Activated T-helper 9 cell treated with anti-CD3 and anti-CD28 coated beads, Interleukin-2, amount 50 U/mL, for 16 hours (primary cell): ENCODE measurements around the gene DNAJB8.

ENCODE experiments used
- DNase-seq: peaks from one replicate; pipeline ENCODE4 v3.0.0-alpha.2; 2020; ENCODE audit warnings: low read depth

The DNAJB8 gene

GRCh38 chr3:128493570-128494366 is 27.1 kb upstream of the DNAJB8 start:
- no peak for DNase-seq

GRCh38 chr3:128492671-128493569 is 26.2 kb upstream of the DNAJB8 start, which contains the start of gene GATA2:
Gene GATA2 (minus strand): TSS chr3:128493201. CDS start chr3:128487031, 6,170 bp downstream.
- no peak for DNase-seq

GRCh38 chr3:128491941-128492670 is 25.4 kb upstream of the DNAJB8 start:
- DNase-seq, result no peak

- no peak for DNase-seq
Measured at GRCh38 chr3:128491691-128491940, 24.9 kb upstream of the DNAJB8 start.

- no peak for DNase-seq
Measured at GRCh38 chr3:128490915-128491690, 24.4 kb upstream of the DNAJB8 start.

GRCh38 chr3:128490650-128490914 is 23.9 kb upstream of the DNAJB8 start:
- DNase-seq, result no peak

- DNase-seq, result no peak
Measured at GRCh38 chr3:128489927-128490649, 23.4 kb upstream of the DNAJB8 start.

GRCh38 chr3:128489674-128489926 is 22.9 kb upstream of the DNAJB8 start:
- DNase-seq, result no peak

- no peak for DNase-seq
Measured at GRCh38 chr3:128488991-128489673, 22.4 kb upstream of the DNAJB8 start.

- DNase-seq, result no peak
Measured at GRCh38 chr3:128488636-128488990, 21.9 kb upstream of the DNAJB8 start.

GRCh38 chr3:128487813-128488635 is 21.3 kb upstream of the DNAJB8 start:
- no peak for DNase-seq

GRCh38 chr3:128487538-128487812 is 20.8 kb upstream of the DNAJB8 start:
- no peak for DNase-seq

- no peak for DNase-seq
Measured at GRCh38 chr3:128486681-128487537, 20.2 kb upstream of the DNAJB8 start.

GRCh38 chr3:128486205-128486628 is 19.5 kb upstream of the DNAJB8 start:
- no peak for DNase-seq

GRCh38 chr3:128485282-128486204 is 18.9 kb upstream of the DNAJB8 start:
- DNase-seq, result no peak

GRCh38 chr3:128484404-128485281 is 18.0 kb upstream of the DNAJB8 start:
- DNase-seq, result no peak

GRCh38 chr3:128483657-128484403 is 17.1 kb upstream of the DNAJB8 start:
- DNase-seq, result no peak
